Lower leg skin (tissue), 3 donors: ENCODE data around the gene PEAK1.

ENCODE experiments used
- POLR2A ChIP-seq, 2 donors: fragments of 450-650 bp; IDR thresholded peaks; one replicate each; pipeline ENCODE4 v1.6.1; 2016 to 2017; ENCODE audit warnings: antibody characterized with exemption in 2 of 2, mild to moderate bottlenecking in 1 of 2, moderate library complexity in 1 of 2
- TF ChIP-seq, protein P1 (sequence below), 3 donors: fragments of 450-650 bp; IDR thresholded peaks; one replicate each; pipeline ENCODE4 v1.5.1; 2016; ENCODE audit warnings: antibody characterized with exemption in 3 of 3, mild to moderate bottlenecking in 3 of 3, moderate library complexity in 2 of 3

- TF ChIP-seq, protein P1, sequence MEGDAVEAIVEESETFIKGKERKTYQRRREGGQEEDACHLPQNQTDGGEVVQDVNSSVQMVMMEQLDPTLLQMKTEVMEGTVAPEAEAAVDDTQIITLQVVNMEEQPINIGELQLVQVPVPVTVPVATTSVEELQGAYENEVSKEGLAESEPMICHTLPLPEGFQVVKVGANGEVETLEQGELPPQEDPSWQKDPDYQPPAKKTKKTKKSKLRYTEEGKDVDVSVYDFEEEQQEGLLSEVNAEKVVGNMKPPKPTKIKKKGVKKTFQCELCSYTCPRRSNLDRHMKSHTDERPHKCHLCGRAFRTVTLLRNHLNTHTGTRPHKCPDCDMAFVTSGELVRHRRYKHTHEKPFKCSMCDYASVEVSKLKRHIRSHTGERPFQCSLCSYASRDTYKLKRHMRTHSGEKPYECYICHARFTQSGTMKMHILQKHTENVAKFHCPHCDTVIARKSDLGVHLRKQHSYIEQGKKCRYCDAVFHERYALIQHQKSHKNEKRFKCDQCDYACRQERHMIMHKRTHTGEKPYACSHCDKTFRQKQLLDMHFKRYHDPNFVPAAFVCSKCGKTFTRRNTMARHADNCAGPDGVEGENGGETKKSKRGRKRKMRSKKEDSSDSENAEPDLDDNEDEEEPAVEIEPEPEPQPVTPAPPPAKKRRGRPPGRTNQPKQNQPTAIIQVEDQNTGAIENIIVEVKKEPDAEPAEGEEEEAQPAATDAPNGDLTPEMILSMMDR (IDR thresholded peaks at IDR 0.05), result no peak
- no peak for TF ChIP-seq POLR2A (IDR thresholded peaks at IDR 0.05)
Observed at GRCh38 chr15:77402740-77403379, 17.0 kb downstream of the PEAK1 start.
